Measurements from ENCODE around the gene ANKRD40. TPM values are rescaled to one million over a fixed set of nuclear protein-coding genes. Genes with fewer than 3 reads are reported as not detected.

The ANKRD40 gene
- total and polyA plus RNA-seq, 9 of the 15 experiments (the other 6 are each of a cell fraction or from before 2014, with no cell fraction given) = 9.0 to 28.9 (median 27.7) TPM

DNA sequence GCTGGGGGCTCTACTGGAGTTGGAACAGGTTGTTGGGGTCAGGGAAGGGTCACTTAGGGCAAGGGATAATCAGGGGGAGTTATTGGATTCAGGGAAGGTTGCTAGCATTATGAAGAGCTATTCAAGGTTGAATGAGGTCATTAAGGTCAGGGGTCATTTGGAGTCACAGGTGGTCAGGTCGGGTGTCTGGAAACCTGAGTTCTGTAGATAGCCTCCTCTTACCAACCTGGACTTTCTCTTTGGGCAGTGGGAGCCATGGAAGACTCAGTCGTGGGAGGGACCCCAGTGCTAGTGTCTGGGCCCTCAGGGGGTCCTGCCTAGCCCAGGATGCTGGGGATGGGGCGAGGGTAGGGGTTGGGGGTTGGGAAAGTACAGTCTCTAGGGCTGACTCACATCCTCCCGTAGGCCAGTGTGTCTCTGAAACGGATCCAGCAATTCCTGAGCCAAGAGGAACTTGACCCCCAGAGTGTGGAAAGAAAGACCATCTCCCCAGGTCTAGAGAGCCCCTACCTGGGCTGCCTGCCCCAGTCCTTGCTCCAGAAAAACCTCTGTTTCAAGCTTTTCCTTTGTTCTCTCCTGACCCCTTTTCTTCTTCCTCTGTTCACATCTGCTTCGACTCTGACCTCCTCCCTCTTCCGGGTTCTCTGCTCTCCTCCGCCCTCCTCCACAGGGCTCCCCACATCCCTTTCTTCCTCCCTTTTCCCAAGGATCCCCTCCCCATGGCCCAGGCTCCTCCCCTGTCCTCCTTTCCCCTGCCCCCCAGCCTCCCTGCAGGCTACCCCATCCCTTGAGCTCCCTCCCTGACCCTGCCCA, 39.5 kb downstream of the ANKRD40 start (continued):
- TF ChIP-seq, protein P1, sequence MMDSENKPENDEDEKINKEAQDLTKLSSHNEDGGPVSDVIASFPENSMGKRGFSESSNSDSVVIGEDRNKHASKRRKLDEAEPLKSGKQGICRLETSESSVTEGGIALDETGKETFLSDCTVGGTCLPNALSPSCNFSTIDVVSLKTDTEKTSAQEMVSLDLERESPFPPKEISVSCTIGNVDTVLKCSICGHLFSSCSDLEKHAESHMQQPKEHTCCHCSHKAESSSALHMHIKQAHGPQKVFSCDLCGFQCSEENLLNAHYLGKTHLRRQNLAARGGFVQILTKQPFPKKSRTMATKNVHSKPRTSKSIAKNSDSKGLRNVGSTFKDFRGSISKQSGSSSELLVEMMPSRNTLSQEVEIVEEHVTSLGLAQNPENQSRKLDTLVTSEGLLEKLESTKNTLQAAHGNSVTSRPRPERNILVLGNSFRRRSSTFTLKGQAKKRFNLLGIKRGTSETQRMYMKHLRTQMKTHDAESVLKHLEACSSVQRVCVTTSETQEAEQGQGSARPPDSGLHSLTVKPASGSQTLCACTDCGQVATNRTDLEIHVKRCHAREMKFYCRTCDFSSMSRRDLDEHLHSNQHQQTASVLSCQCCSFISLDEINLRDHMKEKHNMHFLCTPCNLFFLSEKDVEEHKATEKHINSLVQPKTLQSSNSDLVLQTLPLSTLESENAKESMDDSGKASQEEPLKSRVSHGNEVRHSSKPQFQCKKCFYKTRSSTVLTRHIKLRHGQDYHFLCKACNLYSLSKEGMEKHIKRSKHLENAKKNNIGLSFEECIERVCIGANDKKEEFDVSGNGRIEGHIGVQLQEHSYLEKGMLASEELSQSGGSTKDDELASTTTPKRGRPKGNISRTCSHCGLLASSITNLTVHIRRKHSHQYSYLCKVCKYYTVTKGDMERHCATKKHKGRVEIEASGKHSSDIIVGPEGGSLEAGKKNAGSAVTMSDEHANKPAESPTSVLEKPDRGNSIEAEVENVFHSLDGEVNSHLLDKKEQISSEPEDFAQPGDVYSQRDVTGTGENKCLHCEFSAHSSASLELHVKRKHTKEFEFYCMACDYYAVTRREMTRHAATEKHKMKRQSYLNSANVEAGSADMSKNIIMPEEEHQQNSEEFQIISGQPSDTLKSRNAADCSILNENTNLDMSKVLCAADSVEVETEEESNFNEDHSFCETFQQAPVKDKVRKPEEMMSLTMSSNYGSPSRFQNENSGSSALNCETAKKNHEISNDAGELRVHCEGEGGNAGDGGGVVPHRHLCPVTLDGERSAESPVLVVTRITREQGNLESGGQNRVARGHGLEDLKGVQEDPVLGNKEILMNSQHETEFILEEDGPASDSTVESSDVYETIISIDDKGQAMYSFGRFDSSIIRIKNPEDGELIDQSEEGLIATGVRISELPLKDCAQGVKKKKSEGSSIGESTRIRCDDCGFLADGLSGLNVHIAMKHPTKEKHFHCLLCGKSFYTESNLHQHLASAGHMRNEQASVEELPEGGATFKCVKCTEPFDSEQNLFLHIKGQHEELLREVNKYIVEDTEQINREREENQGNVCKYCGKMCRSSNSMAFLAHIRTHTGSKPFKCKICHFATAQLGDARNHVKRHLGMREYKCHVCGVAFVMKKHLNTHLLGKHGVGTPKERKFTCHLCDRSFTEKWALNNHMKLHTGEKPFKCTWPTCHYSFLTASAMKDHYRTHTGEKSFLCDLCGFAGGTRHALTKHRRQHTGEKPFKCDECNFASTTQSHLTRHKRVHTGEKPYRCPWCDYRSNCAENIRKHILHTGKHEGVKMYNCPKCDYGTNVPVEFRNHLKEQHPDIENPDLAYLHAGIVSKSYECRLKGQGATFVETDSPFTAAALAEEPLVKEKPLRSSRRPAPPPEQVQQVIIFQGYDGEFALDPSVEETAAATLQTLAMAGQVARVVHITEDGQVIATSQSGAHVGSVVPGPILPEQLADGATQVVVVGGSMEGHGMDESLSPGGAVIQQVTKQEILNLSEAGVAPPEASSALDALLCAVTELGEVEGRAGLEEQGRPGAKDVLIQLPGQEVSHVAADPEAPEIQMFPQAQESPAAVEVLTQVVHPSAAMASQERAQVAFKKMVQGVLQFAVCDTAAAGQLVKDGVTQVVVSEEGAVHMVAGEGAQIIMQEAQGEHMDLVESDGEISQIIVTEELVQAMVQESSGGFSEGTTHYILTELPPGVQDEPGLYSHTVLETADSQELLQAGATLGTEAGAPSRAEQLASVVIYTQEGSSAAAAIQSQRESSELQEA (IDR thresholded peaks at IDR 0.05; ENCODE audit: low read depth) = no peak
- no peak for TF ChIP-seq ZNF785 (CRISPR knock-in tag; IDR thresholded peaks at IDR 0.05)
